HK-2 (cell line): ENCODE results near the gene GRM3.

Experiments
- DNase-seq: peaks from one replicate; pipeline ENCODE4 v3.0.0-alpha.2; 2018; ENCODE audit not compliant: unreplicated experiment

The GRM3 gene

DNA sequence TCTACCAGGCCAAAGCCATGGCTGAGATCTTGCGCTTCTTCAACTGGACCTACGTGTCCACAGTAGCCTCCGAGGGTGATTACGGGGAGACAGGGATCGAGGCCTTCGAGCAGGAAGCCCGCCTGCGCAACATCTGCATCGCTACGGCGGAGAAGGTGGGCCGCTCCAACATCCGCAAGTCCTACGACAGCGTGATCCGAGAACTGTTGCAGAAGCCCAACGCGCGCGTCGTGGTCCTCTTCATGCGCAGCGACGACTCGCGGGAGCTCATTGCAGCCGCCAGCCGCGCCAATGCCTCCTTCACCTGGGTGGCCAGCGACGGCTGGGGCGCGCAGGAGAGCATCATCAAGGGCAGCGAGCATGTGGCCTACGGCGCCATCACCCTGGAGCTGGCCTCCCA lies 142.7 kb downstream of the GRM3 start:
- no peak for DNase-seq

DNA sequence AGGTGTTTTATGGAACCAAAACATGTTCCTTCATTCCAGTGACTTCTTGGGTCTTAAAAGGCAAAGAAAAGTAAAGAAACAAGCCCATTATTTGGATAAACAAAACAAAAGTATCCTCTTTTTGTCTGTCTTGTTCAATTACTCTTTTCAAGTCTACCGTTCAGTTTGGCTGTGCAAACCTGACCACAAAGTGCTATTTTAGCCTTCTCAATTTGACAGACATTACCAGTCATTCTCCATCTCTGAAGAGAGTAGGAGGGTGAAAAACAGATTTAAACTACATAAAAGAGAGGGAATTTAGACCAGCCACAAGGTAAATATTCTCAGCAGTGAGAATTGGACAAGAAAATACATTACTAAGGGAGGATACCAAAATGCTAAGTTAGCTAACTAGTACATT lies 145.2 kb downstream of the GRM3 start:
- no peak for DNase-seq

DNA sequence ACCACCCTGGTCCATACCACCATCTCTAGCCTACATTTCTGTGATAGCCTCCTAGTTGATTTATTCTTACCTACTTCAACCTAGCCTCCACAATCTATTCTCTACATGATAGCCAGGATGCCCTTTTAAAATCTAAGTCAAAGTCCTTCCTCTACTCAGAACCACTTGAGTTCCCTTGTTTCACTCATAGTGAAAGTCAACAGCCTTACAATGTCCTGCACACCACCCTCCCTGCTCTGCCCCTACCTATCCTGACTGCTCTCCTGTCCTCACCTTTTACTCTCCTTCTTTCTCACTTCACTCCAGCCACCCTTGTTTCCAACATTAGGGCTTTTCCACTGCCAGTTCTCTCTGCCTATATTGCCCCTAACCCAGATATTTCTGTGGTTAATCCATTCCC lies 146.7 kb downstream of the GRM3 start:
- no peak for DNase-seq

DNA sequence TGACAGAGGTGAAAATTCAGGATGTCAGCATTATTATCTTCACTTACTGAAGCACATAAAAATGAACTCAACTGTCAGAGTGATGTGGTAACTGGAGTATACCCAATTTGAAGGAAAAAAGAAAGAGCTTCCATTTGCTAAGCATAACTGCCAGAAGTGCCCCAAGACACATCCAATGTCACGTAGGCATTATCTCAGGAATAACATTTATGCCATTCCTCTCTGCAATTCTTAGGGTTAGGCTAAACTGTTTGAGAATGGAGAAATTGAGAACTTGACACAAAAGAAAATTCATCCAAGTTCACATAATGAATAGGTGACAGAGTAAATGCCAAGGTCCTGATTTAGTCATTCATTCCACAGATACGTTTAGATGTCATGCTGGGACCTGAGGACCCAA lies 148.6 kb downstream of the GRM3 start:
- DNase-seq: no peak

DNA sequence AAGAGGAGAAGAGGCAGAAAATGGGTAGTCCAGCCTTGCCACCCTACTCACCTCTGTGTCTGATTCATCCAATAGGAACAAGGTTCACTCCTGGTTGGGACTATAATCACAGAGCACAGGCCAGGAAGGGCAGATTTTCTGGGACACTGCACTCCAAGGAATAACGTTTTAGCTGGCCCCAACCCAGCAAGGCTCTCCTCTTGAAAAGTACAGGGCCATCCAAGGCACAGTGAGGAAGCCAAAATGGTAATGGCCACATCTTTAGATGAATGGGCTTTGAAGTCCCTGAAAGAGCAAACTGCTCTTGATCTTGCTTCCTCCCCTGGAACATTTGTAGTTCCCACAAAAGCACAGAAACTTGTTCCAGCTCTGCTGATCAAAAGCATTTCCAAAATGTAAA lies 149.4 kb downstream of the GRM3 start:
- no peak for DNase-seq

DNA sequence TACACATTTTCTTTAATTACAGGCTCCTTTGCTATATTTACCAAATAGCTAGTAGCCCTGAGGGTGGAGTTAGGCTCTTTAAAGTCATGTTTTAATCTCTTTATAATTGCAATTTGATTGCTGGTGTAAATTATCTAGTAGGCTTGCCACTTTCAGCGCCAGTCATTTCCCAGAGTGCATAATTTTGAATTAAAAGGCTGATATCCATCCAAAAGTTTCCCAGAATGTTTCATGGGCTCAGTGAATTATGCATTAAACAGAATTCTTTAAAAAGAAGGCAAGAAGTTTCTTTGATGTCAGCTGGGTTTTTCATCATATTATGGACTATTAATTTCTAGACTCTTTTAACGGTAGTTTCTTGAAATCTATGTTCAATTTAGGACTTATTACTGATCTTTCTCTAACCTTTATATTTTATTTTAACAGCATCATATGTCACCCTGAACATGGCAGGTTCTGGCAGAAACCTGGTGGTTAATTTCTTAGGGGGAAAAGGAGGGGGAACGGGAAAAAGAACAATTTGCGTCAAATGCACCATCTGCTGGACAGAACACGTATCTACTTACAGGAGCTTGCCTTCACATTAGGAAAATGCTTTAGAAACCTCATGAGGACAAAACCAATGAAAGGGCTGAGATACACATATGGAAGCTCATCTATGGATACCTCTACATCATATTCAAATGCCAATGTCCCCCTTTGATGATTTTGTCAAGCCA lies 171.1 kb downstream of the GRM3 start:
- DNase-seq: no peak

DNA sequence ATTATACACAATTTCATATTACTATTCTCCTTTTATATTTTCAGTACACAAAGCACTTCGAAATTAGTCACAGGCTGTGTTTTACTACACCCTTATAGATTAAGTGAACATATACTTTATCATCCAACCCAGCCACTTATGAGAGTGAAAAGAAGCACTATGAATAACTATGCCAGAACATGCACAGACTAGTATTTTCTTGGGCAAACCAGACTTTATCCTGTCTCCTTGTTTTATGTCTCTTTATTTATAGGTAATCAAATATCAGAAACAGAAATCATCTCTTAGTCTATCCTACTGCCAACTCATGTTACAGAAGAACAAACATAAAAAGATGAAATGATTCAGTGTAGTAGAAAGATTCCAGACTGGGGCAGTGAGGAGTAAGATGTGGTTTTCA lies 171.8 kb downstream of the GRM3 start:
- no peak for DNase-seq

DNA sequence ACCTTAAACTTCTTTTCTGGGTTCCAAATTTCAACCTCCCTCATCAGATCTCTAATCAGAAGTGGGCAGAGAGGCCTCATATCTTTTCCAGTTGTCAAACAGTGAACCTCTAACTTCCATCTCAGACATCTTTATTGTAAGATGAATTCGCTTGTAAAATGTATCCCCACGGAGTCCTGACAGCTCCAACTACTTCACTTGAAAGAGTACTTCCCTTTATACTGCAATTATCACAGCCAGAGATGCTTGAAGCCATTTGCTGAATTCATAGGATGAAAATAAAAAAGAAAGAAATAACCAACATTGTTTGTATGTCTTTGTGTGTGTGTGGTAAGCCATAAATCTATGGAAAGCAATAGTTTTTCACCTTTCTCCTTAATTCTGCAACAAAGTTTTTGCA lies 175.2 kb downstream of the GRM3 start:
- no peak for DNase-seq

- no peak for DNase-seq
Observed at GRCh38 chr7:86823769-86824168, 180.1 kb downstream of the GRM3 start.

DNA sequence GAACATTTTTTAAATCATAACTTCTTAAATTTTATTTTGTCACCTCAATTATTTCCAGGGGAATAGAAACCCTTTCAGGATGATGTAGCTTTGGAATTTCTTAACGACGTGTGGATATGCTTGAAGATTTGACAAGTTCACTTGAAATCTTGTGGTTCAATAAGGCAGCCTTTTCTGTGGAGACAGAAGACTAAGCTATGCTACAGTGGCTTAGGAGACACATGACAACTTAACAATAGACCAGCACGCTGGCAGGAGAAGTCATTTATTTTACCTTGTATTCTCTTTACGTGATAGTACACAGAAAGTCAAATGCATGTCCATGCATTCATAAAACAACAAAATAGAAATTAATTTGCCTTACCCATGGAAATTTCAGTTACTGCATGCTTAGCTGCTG lies 181.6 kb downstream of the GRM3 start:
- DNase-seq: no peak

DNA sequence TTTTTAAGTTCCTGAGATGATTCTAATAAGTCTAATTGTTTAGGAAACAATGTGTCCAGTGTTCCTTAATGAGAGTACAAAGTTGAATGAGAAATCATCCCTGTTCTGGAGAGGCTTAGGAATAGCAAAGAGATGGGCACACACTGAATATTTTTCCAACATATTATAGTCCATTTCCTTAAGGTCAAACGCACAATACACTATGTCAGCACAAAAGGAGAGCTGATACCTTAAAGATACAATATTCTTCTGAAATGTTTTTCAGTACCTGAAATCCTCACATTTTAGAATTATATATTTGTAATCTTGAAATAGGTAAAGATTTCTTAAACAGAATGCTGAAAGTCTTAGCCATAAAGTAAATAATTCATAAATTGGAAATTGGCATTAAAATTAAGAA lies 183.2 kb downstream of the GRM3 start:
- no peak for DNase-seq

DNA sequence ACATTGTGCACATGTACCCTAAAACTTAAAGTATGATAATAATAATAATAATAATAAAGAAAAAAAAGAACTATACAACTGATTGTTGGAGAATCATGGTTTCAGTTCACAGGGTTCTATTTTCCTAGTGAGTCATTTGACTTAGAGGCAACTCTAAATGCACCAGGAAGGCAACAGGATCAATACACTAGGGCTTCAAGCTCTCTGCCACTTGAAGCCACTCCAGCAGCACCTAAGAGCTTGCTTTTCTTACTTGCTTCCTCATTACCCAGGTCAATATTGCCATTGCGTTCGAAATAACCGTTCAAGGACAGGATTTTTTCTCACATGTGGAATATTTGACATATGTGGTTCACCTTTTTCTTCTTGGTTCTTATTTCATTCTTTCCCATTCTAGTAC lies 189.7 kb downstream of the GRM3 start:
- no peak for DNase-seq

DNA sequence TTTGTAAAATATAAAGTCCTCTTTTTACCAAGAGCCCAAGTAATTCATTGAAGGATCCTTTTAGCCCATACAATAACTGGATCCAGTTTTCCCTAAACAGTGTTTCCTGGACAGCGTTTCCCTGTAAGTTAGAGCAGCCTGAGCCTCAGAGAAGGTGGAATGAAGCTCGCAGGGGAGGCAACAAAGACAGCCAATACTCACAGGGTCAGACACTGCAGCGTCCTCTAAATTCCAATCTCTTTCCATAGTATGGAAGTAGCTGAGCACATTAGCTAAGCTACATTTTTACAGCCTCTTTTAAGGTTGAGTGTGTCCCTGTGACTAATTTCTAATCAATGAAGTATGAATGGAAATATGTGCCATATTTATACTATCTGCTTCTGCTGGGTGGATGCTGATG lies 193.5 kb downstream of the GRM3 start:
- DNase-seq: no peak

GRCh38 chr7:86844608-86845007 lies 200.9 kb downstream of the GRM3 start:
- DNase-seq: no peak

DNA sequence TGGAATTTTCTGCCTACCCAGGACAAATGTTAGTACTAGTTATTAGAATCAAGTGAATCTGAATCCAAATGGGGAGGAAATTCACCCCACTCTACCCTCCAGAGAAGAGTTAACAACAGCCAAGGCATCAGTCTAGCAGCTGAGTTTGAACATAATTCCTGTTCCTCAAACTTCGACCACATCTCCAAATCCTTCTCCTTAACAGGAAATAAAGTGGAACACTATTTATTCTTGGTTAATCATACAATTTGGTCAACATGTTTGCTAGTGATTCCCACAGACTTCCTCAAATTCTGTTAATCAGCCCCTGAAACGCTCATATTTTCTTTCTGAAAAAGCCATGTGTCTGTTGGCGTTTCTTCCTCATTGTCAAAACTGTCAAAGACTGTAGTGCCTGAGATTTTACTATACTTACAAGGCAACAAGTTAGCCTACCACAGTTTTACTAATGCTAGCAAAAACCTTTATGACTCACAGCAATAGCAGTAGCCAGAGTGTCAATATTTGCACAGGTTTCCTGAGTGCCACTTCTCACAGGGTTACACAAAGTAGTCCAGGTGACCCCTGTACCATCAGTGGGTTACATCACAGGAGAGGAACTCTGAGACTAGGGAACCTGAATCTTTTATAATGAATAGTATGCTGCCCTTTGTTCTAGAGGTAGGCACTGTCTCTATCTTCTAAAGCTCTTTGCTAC lies 202.9 kb downstream of the GRM3 start:
- no peak for DNase-seq

DNA sequence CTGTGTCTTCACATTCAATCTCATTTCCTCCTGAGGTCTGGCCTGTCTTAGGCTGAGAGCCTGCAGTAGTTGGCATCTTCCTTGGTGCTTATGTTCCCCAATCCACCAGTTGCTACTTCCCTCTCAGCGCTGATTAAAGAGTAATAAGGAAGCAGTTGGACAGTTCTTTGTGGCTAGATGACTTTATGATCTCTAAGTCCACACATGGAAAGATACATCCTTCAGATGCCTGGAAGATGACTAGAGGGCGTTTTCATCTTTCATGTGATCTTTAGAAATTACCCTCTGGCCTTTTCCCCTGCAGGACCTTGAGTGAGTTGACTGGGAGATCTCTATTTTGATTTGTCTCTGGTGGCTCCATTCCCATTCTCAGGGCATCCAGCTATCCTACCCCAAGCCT lies 204.5 kb downstream of the GRM3 start:
- DNase-seq: no peak

DNA sequence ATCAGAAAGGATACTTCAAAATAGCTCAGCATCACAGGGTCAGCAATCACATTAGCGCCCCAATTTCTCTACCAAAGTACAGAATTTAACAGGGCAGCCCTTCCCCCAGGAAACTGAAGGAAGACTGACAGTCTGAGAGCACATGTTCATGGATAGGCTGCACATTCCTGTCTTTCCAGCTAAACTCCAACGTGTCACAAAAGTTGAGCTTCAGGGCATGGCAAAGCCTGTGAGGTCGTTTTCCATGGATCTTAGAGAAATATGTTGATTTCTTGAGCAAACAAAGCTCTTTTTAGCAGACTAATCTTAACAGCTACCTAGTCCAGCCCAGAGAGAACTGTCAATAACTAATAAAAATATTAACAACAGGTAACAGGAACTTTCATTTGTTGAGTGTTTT lies 207.9 kb downstream of the GRM3 start:
- no peak for DNase-seq

- no peak for DNase-seq
Observed at GRCh38 chr7:86863452-86863851, 219.7 kb downstream of the GRM3 start.

GRCh38 chr7:86867163-86867762 lies 223.6 kb downstream of the GRM3 start:
- no peak for DNase-seq

DNA sequence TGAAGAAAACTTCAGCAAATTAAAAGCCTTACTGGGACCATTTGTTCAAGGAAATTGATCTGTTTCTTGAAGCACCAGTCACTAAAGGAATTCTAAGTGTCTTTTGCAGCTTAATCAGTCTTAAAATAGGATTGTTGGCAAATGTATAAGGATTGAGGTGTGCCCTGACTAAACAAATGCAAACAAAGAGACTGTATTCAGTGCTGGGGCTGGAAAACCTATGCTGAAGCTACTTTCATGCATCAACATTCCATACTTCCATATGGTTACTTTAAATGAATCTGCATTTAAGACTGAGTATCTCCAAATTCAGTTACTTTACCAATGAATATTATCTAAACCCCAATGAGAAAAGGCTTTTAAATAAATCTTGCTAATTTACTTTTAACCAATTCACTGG lies 232.4 kb downstream of the GRM3 start:
- DNase-seq: no peak

DNA sequence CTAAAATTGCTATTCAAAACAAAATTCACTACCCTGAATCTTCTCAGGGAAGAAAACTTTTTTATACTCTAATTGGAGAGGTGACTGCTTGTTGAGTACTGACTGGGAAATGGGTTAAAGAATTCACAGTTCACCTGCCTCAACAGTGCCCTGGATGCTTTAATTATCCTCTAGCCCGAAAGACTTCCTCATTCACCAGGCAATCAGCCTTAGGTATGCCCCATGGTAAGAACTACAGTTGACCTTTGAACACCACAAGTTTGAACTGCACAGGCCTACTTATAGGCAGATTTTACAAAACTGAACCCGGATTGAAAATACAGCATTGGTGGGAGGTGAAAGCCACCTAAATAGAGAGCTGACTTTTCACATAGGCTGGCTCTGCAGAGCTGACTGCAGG lies 240.4 kb downstream of the GRM3 start:
- no peak for DNase-seq

GRCh38 chr7:86889501-86889900 lies 245.8 kb downstream of the GRM3 start:
- DNase-seq: no peak

GRCh38 chr7:86898171-86898570 lies 254.5 kb downstream of the GRM3 start:
- no peak for DNase-seq
